HUES6 (cell line): ENCODE measurements around the gene SECISBP2L.

ENCODE experiments used
- H3K27ac ChIP-seq: 2 replicates; pipeline ENCODE4 v1.7.0; 2013; ENCODE audit warnings: low read depth, mild to moderate bottlenecking, low read length, inconsistent platforms
- H3K27me3 ChIP-seq: 2 replicates; pipeline ENCODE4 v1.6.1; 2013; ENCODE audit warnings: low read length; ENCODE audit not compliant: control insufficient read depth, insufficient read depth
- H3K36me3 ChIP-seq: 2 replicates; pipeline ENCODE4 v1.6.1; 2013; ENCODE audit warnings: low read length; ENCODE audit not compliant: control insufficient read depth, insufficient read depth
- H3K4me1 ChIP-seq: 2 replicates; pipeline ENCODE4 v1.6.1; 2013; ENCODE audit warnings: low read length; ENCODE audit not compliant: control insufficient read depth, insufficient read depth
- H3K4me3 ChIP-seq: 2 replicates; pipeline ENCODE4 v1.5.1; 2013; ENCODE audit warnings: low read depth, low read length
- H3K9ac ChIP-seq: one replicate; pipeline ENCODE4 v1.6.1; 2013; ENCODE audit warnings: mild to moderate bottlenecking, low read length
- H3K9me3 ChIP-seq: 2 replicates; pipeline ENCODE4 v1.6.1; 2013; ENCODE audit warnings: low read depth, low read length; ENCODE audit not compliant: control insufficient read depth, insufficient read depth

The SECISBP2L gene

GRCh38 chr15:49058559-49058958, 12.3 kb upstream of the SECISBP2L start:
- Histone ChIP-seq H3K9ac (no peak overlapping the region), H3K27ac (no peak overlapping the region), H3K36me3 (no peaks in the 10 kb centered on the region), H3K27me3 (peaks cover 3% of the 10 kb centered on the region; the same call in 1 of the 2 replicates), H3K4me1 (peaks cover 12% of the 10 kb centered on the region), H3K9me3 (peaks cover 8% of the 10 kb centered on the region), H3K4me3 (no peak overlapping the region)

DNA sequence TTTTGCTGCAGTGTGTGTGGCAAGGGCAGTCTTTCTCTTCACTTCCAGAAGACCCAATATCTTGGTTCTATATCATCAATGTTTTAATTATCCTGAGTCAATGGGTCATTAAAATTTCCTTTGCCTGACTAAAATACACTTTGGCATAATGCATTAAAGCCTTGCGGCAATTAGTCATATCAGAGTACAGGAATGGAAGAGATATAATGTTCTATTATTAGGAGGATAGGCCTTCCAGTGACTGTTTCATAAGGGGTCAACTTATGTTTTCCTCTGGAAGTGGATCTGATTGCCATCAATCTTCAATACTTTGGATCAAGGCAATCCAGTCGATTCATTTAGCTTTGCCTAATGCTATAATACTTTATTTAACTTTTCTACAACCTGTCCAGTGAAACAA, 9.4 kb upstream of the SECISBP2L start:
- Histone ChIP-seq H3K9ac (no peak overlapping the region), H3K36me3 (no peaks in the 10 kb centered on the region), H3K27ac (no peak overlapping the region), H3K27me3 (no peaks in the 10 kb centered on the region), H3K9me3 (peaks cover 10% of the 10 kb centered on the region), H3K4me1 (peaks cover 2% of the 10 kb centered on the region; the same call in 1 of the 2 replicates), H3K4me3 (no peak overlapping the region)

GRCh38 chr15:49052662-49053061, 6.4 kb upstream of the SECISBP2L start:
- H3K27me3 ChIP-seq: no peaks in the 10 kb centered on the region
- no peaks in the 10 kb centered on the region for H3K4me1 ChIP-seq
- H3K27ac ChIP-seq: no peak overlapping the region
- H3K9me3 ChIP-seq: peaks cover 10% of the 10 kb centered on the region
- no peak overlapping the region for H3K4me3 ChIP-seq
- no peaks in the 10 kb centered on the region for H3K36me3 ChIP-seq
- H3K9ac ChIP-seq: no peak overlapping the region

GRCh38 chr15:49047456-49047855, 1.2 kb upstream of the SECISBP2L start:
- Histone ChIP-seq H3K36me3 (no peaks in the 10 kb centered on the region), H3K9me3 (peaks cover 2% of the 10 kb centered on the region; the same call in 1 of the 2 replicates), H3K27me3 (no peaks in the 10 kb centered on the region), H3K4me3 (no peak overlapping the region), H3K4me1 (peaks cover 14% of the 10 kb centered on the region), H3K9ac (no peak overlapping the region), H3K27ac (no peak overlapping the region)

DNA sequence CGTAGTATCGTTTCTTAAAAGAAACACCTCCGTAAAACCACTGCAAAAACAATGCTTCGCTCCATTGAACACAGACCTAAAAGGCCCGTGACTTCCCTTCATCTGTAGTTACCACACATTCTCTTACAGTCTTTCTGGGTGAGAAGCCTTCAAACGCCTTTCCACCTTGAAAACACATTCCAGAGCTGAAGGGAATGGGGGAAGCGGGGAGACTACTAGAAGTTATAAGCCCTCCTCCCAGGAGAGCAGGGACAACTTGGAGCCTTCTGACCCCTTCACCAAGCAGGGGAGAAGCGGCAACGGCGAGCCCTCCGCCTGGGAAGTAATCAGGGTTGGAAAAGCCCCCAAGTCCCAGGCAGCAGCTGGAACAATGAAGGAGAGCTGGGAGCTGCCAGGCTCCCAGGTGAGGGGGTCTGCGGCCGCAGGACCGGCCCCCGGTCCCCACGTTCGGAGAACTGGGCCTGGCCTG, 461 bp downstream of the SECISBP2L start:
- H3K27ac ChIP-seq: peak overlapping the region; percentile 57; the same call in 1 of the 2 replicates
- H3K4me1 ChIP-seq: peaks cover 14% of the 10 kb centered on the region

DNA sequence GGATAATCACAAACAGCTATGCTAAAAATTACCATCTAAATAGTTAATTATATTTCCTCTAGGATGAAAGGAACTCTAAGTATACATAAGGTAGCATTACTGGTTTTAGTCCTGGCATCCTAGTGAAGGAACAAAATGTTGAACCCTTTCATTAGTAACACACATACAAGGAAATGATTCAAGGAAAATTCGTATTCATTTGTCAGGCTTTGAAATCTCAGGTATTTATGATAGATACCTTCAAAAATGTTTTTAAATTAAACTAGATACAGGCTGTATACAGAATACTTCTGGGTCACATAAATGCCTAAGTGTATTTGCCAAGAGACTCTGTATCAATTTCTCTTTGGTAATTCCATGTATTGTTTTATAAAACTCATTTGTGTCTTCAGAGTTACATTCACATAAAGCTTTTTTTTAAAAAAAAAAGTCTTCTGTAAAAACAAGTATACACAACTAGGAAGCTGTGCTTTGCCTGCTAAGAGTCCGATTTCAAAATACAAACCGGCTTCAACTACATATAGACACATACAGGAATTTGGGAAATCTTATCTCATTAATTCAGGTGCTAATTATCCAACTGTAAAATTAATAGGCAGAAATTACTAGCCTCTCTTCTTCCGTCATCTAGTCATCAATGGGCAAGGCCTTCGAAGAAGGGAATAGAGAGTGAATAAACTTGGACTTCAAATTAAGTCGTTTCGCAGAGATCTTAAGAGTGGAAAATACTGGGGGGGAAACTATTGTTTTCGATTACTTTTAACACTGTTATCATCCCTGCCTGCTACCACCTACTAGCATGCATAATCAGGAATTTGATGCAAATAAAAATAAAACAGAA, 1.3 kb downstream of the SECISBP2L start:
- Histone ChIP-seq H3K4me3 (peak overlapping the region; percentile 82), H3K4me1 (peaks cover 14% of the 10 kb centered on the region), H3K9me3 (no peaks in the 10 kb centered on the region), H3K9ac (peak overlapping the region; percentile 75), H3K27ac (peak overlapping the region; percentile 57; the same call in 1 of the 2 replicates), H3K36me3 (no peaks in the 10 kb centered on the region), H3K27me3 (no peaks in the 10 kb centered on the region)

More for the DNA sequence above, 461 bp downstream of the SECISBP2L start:
- Histone ChIP-seq H3K27me3 (no peaks in the 10 kb centered on the region), H3K9me3 (no peaks in the 10 kb centered on the region), H3K9ac (peak overlapping the region; percentile 75), H3K4me3 (peak overlapping the region; percentile 82), H3K36me3 (no peaks in the 10 kb centered on the region)

- Histone ChIP-seq H3K9ac (no peak overlapping the region), H3K9me3 (no peaks in the 10 kb centered on the region), H3K4me3 (peak overlapping the region; percentile 82), H3K27ac (no peak overlapping the region), H3K4me1 (peaks cover 14% of the 10 kb centered on the region), H3K36me3 (no peaks in the 10 kb centered on the region), H3K27me3 (no peaks in the 10 kb centered on the region)
Measured at GRCh38 chr15:49044002-49044401, 2.2 kb downstream of the SECISBP2L start.

- H3K4me3 ChIP-seq: no peak overlapping the region
- no peaks in the 10 kb centered on the region for H3K9me3 ChIP-seq
- H3K9ac ChIP-seq: no peak overlapping the region
- no peak overlapping the region for H3K27ac ChIP-seq
- no peaks in the 10 kb centered on the region for H3K36me3 ChIP-seq
- no peaks in the 10 kb centered on the region for H3K27me3 ChIP-seq
- peaks cover 14% of the 10 kb centered on the region for H3K4me1 ChIP-seq
Measured at GRCh38 chr15:49042165-49042564, 4.1 kb downstream of the SECISBP2L start.

- no peaks in the 10 kb centered on the region for H3K9me3 ChIP-seq
- no peak overlapping the region for H3K4me3 ChIP-seq
- no peaks in the 10 kb centered on the region for H3K36me3 ChIP-seq
- no peak overlapping the region for H3K27ac ChIP-seq
- no peak overlapping the region for H3K9ac ChIP-seq
- no peaks in the 10 kb centered on the region for H3K27me3 ChIP-seq
- peaks cover 10% of the 10 kb centered on the region for H3K4me1 ChIP-seq
Measured at GRCh38 chr15:49041426-49041825, 4.8 kb downstream of the SECISBP2L start.

- H3K27me3 ChIP-seq: no peaks in the 10 kb centered on the region
- H3K9me3 ChIP-seq: no peaks in the 10 kb centered on the region
- no peak overlapping the region for H3K27ac ChIP-seq
- H3K4me3 ChIP-seq: no peak overlapping the region
- no peak overlapping the region for H3K9ac ChIP-seq
- peaks cover 10% of the 10 kb centered on the region for H3K4me1 ChIP-seq
- peaks cover 9% of the 10 kb centered on the region for H3K36me3 ChIP-seq
Measured at GRCh38 chr15:49040151-49040550, 6.1 kb downstream of the SECISBP2L start.

GRCh38 chr15:49038382-49038781, 7.9 kb downstream of the SECISBP2L start:
- Histone ChIP-seq H3K27ac (no peak overlapping the region), H3K27me3 (no peaks in the 10 kb centered on the region), H3K4me3 (no peak overlapping the region), H3K9me3 (no peaks in the 10 kb centered on the region), H3K36me3 (peaks cover 12% of the 10 kb centered on the region), H3K9ac (no peak overlapping the region), H3K4me1 (no peaks in the 10 kb centered on the region)
